AG09319 (cell line): ENCODE measurements around the gene RUSC1.
A peak's percentile ranks its signal among the peaks of the same experiment; 100 is the strongest.

ENCODE experiments used
- DNase-seq: peaks from one replicate; pipeline ENCODE4 v3.0.0-alpha.2; 2010; ENCODE audit warnings: low read depth; ENCODE audit errors: extremely low read depth
- CTCF ChIP-seq: IDR thresholded peaks from 2 replicates; pipeline ENCODE4 v1.5.1; 2011; ENCODE audit warnings: low read depth, mild to moderate bottlenecking, inconsistent platforms, low read length, moderate library complexity

RUSC1 gene

DNA sequence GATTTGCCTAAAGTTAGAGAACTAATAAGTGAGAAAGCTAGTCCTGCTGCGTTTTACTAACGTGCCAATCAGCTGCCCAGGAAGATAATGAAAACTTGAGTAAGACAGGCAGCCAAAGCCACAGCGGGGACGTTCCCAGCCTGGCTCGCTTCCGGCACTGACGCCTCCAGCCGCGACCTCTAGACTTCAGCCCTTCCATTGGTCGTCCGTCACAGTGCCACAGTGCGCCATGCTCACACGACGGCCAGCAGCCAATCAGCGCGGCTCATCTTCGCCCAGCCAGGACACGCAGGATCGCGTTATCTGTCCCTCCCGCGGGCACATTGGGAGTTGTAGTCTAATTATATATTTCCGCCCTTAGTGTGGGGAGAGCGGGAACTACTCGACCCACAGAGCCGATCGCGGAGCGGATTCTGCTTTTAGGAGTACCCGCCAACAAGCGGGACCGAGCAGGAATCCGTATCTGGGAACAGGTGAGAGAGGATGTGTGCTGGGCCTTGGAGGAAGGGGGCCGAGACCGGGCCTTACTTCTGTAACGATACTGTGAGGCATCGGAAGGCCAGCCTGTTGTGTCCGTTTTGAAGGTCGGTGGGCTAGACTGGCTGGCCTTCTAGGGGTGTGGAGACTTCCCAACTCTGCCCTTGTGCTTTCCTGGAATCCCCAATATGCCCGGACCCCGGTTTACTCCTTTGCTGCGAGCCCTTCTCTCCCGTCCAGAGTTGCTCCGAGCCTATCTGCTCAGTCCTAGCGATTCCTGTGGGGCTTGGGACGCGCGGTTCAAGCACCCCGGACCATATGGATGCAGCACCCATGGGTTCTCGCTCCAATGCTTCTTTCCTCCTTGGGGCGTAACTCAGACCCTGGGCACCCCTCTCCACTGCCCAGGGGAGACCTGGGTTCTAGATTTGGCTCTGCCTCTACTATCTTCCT, 11.9 kb upstream of the RUSC1 start, which contains the start of gene FDPS:
Gene FDPS, plus strand, starts transcription at position 374 of the 930 bp plus-strand sequence. CDS start 924 bp downstream, outside the sequence.
- peak; percentile 96 for DNase-seq
- no peak for TF ChIP-seq CTCF

- no peak for DNase-seq
- no peak for TF ChIP-seq CTCF
Measured at GRCh38 chr1:155309423-155310021, 11.2 kb upstream of the RUSC1 start.

GRCh38 chr1:155313261-155313660, 7.4 kb upstream of the RUSC1 start:
- DNase-seq: no peak
- TF ChIP-seq CTCF: no peak

DNA sequence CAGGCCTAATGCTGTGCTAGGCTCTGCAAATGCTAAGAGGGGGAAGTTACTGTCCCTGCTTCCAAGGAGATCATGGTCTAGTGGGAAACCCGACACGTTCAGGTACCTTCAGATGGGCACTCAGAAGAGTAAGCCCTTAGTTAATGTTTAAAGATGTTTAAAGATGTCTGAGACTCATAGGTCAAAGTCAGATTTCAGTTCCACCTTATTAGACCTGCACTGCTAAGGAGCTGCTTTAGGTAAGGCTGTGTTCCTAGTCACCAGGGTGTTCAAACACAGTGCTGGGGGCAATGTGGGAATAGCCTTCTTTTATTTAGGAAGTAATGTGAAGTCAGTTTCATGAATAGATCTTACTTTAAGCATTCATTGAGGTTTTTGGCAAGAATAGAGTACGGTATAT, 3.8 kb upstream of the RUSC1 start:
- TF ChIP-seq CTCF: no peak
- DNase-seq: no peak

DNA sequence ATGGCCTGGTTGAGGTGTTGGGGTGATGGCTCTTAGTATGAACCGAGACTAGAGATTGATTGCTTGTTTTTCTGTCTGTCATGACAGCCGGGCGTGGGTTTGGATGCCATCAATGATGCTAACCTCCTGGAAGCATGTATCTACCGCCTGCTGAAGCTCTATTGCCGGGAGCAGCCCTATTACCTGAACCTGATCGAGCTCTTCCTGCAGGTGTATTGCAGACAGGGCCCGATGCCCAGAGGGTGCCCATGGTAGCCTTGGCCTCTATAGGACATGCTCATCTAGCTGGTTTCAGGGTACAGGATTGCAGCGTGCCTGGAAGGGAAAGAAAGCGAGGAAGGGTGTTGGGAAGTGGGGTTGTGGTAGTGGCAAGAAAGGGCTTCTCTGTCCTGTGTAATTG, 2.6 kb upstream of the RUSC1 start:
- DNase-seq: no peak
- TF ChIP-seq CTCF: no peak

DNA sequence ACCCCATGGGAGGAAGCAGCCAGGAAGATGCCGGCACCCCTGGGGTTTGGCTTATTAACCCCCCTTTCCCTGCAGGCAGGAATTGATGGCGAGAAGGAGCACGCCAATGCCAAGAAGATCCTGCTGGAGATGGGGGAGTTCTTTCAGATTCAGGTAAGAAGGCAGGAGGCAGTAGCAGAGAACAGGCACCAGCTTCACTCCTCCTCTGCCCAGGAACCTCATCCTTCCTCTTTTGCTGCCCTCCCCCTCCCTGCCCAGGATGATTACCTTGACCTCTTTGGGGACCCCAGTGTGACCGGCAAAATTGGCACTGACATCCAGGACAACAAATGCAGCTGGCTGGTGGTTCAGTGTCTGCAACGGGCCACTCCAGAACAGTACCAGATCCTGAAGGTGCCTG, 1.2 kb upstream of the RUSC1 start:
- no peak for TF ChIP-seq CTCF
- DNase-seq: no peak

GRCh38 chr1:155320252-155320651, 442 bp upstream of the RUSC1 start:
- no peak for DNase-seq
- TF ChIP-seq CTCF: no peak
